ENCODE measurements around the gene SAMD11. TPM values are rescaled to one million over a fixed set of nuclear protein-coding genes. Genes with fewer than 3 reads are reported as not detected.
A peak's percentile ranks its signal among the peaks of the same experiment; 100 is the strongest.

SAMD11 gene
- total RNA-seq, 4 donors from 2014 or later, result 2.2 to 26.9 (median 3.0) TPM; not detected in 1

DNA sequence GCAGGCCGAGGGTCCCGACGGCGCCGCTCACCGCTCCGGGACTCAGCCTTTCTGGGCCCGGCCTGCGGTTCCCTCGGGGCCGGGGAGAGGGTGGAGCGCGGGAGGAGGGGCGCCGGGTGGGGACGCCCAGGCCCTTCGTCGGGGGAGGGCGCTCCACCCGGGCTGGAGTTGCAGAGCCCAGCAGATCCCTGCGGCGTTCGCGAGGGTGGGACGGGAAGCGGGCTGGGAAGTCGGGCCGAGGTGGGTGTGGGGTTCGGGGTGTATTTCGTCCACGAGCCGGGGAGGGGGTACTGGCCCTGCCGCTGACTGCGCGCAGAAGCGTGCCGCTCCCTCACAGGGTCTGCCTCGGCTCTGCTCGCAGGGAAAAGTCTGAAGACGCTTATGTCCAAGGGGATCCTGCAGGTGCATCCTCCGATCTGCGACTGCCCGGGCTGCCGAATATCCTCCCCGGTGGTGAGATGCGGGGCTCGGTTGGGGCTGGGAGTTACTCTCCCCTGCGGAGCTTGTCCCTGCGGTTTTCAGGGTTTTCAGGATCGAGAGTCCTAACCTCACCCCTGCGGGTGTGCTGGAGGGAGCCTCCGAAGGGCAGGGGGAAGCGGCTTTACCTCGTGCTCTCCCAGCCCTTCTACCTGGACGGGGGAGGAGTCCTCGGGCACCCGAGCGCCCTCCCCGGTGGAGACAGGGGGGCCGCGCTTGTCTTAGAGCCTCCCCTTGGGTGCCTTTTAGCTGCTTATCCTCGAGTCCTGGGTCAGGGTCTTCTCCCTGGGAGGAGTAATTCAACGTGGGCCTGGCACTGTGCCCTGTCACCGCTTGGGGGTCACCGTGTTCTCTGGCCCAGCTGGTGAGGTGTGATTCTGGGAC is 2.1 kb downstream of the SAMD11 start:
- H3K36me3 ChIP-seq, result no peaks in the 10 kb centered on the region
- no peak overlapping the region for H3K27ac ChIP-seq
- in situ Hi-C loops (cut with MboI; ENCODE audit: low pct_ligation_motif_present in 1 of 4, low pct_unique_long_range_greater_than_20kb in 1 of 4, low sequenced_read_pairs in 3 of 4) (no loop called here), intact Hi-C loops (cut with DNase I; ENCODE audit: low total_unique reads) (no loop called here)
- no peaks in the 10 kb centered on the region for H3K9me3 ChIP-seq
- no peak for DNase-seq
- 3% methylated on average over 63 of the region's 65 CpGs; no CpG with 5 or more reads in 1 of the 2 donors for WGBS, 2 donors (ENCODE audit: low coverage in 1 of 2)
- TF ChIP-seq POLR2A (IDR thresholded peaks at IDR 0.05), result no peak
- no peak for TF ChIP-seq POLR2AphosphoS5 (IDR thresholded peaks at IDR 0.05)
- TF ChIP-seq, protein P1, sequence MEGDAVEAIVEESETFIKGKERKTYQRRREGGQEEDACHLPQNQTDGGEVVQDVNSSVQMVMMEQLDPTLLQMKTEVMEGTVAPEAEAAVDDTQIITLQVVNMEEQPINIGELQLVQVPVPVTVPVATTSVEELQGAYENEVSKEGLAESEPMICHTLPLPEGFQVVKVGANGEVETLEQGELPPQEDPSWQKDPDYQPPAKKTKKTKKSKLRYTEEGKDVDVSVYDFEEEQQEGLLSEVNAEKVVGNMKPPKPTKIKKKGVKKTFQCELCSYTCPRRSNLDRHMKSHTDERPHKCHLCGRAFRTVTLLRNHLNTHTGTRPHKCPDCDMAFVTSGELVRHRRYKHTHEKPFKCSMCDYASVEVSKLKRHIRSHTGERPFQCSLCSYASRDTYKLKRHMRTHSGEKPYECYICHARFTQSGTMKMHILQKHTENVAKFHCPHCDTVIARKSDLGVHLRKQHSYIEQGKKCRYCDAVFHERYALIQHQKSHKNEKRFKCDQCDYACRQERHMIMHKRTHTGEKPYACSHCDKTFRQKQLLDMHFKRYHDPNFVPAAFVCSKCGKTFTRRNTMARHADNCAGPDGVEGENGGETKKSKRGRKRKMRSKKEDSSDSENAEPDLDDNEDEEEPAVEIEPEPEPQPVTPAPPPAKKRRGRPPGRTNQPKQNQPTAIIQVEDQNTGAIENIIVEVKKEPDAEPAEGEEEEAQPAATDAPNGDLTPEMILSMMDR (IDR thresholded peaks at IDR 0.05), result no peak
- TF ChIP-seq EP300 (IDR thresholded peaks at IDR 0.05; ENCODE audit: low read depth), result no peak
- H3K27me3 ChIP-seq, result peaks cover 100% of the 10 kb centered on the region
- H3K4me3 ChIP-seq, result peak overlapping the region in 2 of 4 donors; percentile 52 to 54
- peaks cover 18 to 35% (median 29%) of the 10 kb centered on the region in 4 donors for H3K4me1 ChIP-seq

DNA sequence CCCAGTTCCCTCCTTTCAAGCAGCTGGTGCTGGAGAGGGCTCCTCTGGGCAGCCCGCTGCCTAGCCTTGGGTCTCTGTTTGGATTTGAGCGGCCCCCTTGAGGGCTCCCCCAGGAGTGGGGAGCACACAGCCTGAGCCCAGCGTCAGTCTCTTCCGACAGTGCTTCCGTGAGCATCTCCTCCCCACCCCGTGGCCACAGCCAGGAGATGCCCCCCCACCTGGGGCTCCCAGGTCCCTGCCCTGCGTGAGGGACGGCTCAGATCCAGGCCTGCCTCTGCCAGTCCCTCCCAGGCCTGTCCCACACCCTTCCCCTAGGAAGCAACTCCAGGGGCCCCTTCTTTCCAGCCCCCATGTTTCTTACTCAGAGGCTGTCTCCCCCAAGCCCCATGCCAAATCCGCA is 3.5 kb downstream of the SAMD11 start:
- intact Hi-C loops (cut with DNase I; ENCODE audit: low total_unique reads), result no loop called here
- no peak for DNase-seq
- H3K4me3 ChIP-seq, result no peak overlapping the region
- no peaks in the 10 kb centered on the region for H3K36me3 ChIP-seq
- H3K9me3 ChIP-seq, result no peaks in the 10 kb centered on the region
- in situ Hi-C loops (cut with MboI; ENCODE audit: low pct_ligation_motif_present in 1 of 4, low pct_unique_long_range_greater_than_20kb in 1 of 4, low sequenced_read_pairs in 3 of 4), result no loop called here
- TF ChIP-seq POLR2AphosphoS5 (IDR thresholded peaks at IDR 0.05) (no peak), POLR2A (IDR thresholded peaks at IDR 0.05) (no peak), EP300 (IDR thresholded peaks at IDR 0.05; ENCODE audit: low read depth) (no peak)
- TF ChIP-seq, protein P1 (IDR thresholded peaks at IDR 0.05), result no peak
- 30% methylated on average over 6 of the region's 9 CpGs; no CpG with 5 or more reads in 1 of the 2 donors for WGBS, 2 donors (ENCODE audit: low coverage in 1 of 2)
- peaks cover 11 to 27% (median 21%) of the 10 kb centered on the region in 4 donors for H3K4me1 ChIP-seq
- H3K27ac ChIP-seq, result no peak overlapping the region
- peaks cover 100% of the 10 kb centered on the region for H3K27me3 ChIP-seq

DNA sequence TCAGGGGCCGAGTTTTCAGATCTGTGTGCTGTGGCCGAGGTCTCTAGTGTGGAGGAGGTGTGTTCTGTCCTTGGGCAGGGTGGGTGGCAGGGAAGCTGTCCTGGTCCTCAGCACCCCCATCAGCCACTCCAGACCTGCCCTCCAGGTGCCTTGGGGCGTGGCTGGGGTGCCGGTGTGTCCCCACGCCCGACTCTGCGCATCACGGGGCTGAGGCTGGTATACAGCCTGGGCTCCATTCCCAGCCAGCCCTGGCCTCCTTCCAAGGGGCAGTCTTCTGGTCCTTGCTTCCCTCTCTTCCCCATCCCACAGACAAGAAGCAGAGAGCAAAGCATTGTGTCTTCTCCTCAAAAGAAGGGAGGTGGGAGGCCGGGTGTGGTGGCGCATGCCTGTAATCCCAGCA is 4.0 kb downstream of the SAMD11 start:
- WGBS, 2 donors (ENCODE audit: low coverage in 1 of 2), result 37 to 70% methylated on average over 3 to 10 of the region's 10 CpGs
- in situ Hi-C loops (cut with MboI; ENCODE audit: low pct_ligation_motif_present in 1 of 4, low pct_unique_long_range_greater_than_20kb in 1 of 4, low sequenced_read_pairs in 3 of 4), result no loop called here

More for the DNA sequence above, 4.0 kb downstream of the SAMD11 start:
- H3K27me3 ChIP-seq, result peaks cover 100% of the 10 kb centered on the region
- intact Hi-C loops (cut with DNase I; ENCODE audit: low total_unique reads), result no loop called here
- DNase-seq, result no peak
- H3K9me3 ChIP-seq, result no peaks in the 10 kb centered on the region
- H3K36me3 ChIP-seq, result no peaks in the 10 kb centered on the region
- no peak overlapping the region for H3K27ac ChIP-seq
- no peak overlapping the region for H3K4me3 ChIP-seq
- H3K4me1 ChIP-seq, result peaks cover 11 to 28% (median 21%) of the 10 kb centered on the region in 4 donors
- no peak for TF ChIP-seq POLR2AphosphoS5 (IDR thresholded peaks at IDR 0.05)
- TF ChIP-seq EP300 (IDR thresholded peaks at IDR 0.05; ENCODE audit: low read depth), result no peak
- TF ChIP-seq, protein P1 (IDR thresholded peaks at IDR 0.05), result no peak
- TF ChIP-seq POLR2A (IDR thresholded peaks at IDR 0.05), result no peak

All from transverse colon (tissue), 4 donors.